Measurements from ENCODE around the gene FAM110D.

DNA sequence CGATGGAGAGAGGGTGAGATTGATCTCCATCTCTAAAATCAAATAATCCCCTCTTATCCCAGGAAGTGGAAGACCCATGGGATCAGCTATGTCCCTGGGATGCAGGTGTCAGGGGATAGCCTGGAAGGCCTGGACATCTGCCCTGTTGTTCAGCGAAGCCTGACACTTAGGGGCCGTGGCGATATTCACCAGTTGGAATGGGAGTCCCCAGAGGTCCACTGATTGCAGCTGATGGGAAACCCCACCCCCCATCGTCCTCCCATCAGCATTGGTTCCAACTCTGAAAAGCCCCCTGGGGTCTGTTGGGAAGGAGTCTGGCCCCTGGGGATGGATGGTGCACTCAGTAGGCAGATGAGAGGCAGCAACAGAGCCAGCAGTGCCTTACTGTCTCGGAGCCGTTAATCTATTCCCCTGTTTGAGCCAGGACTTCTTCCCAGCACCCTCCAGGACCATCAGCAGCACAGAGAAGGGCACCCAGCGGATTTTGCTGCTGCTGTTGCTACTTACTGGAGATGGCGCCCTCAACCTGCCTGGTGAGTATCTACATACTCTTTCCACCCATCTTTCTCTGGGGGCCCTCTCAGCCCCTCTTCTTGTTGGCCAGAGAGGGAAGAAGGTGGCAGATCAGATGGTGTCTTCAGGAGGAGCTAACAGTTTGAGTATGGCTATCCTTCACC is 44.9 kb downstream of the FAM110D start:
- TF ChIP-seq POLR2A (IDR thresholded peaks at IDR 0.05) = no peak
- no peak for TF ChIP-seq POLR2AphosphoS5 (IDR thresholded peaks at IDR 0.05)
- TF ChIP-seq, protein P1, sequence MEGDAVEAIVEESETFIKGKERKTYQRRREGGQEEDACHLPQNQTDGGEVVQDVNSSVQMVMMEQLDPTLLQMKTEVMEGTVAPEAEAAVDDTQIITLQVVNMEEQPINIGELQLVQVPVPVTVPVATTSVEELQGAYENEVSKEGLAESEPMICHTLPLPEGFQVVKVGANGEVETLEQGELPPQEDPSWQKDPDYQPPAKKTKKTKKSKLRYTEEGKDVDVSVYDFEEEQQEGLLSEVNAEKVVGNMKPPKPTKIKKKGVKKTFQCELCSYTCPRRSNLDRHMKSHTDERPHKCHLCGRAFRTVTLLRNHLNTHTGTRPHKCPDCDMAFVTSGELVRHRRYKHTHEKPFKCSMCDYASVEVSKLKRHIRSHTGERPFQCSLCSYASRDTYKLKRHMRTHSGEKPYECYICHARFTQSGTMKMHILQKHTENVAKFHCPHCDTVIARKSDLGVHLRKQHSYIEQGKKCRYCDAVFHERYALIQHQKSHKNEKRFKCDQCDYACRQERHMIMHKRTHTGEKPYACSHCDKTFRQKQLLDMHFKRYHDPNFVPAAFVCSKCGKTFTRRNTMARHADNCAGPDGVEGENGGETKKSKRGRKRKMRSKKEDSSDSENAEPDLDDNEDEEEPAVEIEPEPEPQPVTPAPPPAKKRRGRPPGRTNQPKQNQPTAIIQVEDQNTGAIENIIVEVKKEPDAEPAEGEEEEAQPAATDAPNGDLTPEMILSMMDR (IDR thresholded peaks at IDR 0.05) = no peak
- no peak for TF ChIP-seq EP300 (IDR thresholded peaks at IDR 0.05)

Data from suprapubic skin (tissue), 4 donors.